Naive thymus-derived CD8-positive, alpha-beta T cell (primary cell): ENCODE measurements around the gene LRMDA. TPM values are rescaled to one million over a fixed set of nuclear protein-coding genes. Genes with fewer than 3 reads are reported as not detected.

ENCODE experiments used
- ATAC-seq, 2 donors: fragments of 150-1000 bp; cut with Tn5 transposase in 1 of 2; sonication (Bioruptor Pico), chemical (Tn5 transposase) in 1 of 2; 1 replicate in 1 of 2; 2 replicates in 1 of 2; pipeline ENCODE4 v1.10.0; 2021; ENCODE audit warnings: mild to moderate bottlenecking in 2 of 2, moderate library complexity in 2 of 2
- POLR2A ChIA-PET: fragments of 350-600 bp; sonication (Branson Sonifier 250); formaldehyde crosslinking; loops from one replicate; lab custom pipeline; 2021; ENCODE audit warnings: antibody characterized with exemption; lab: Charles Lee
- DNase-seq, 10 donors: peaks; one replicate each; pipeline versions ENCODE4 v3.0.0 to v3.0.0-alpha.2; 2020 to 2022
- H3K27ac Mint-ChIP-seq, 10 donors: one replicate each; pipeline ENCODE4 v1.8.0; 2020 to 2022; ENCODE audit warnings: mild to moderate bottlenecking in 10 of 10, mixed read lengths in 10 of 10, moderate library complexity in 4 of 10, inconsistent platforms in 1 of 10
- H3K27me3 Mint-ChIP-seq, 5 donors: one replicate each; pipeline ENCODE4 v1.8.0; 2021 to 2022; ENCODE audit warnings: mixed read lengths in 5 of 5
- H3K36me3 Mint-ChIP-seq, 3 donors: one replicate each; pipeline ENCODE4 v1.8.0; 2020 to 2022; ENCODE audit warnings: mixed read lengths in 3 of 3, mild to moderate bottlenecking in 2 of 3, inconsistent platforms in 1 of 3
- H3K4me1 Mint-ChIP-seq, 4 donors: one replicate each; pipeline ENCODE4 v1.8.0; 2021 to 2022; ENCODE audit warnings: mixed read lengths in 4 of 4
- H3K4me3 Mint-ChIP-seq, 10 donors: one replicate each; pipeline ENCODE4 v1.8.0; 2020 to 2022; ENCODE audit warnings: mild to moderate bottlenecking in 10 of 10, mixed read lengths in 10 of 10, moderate library complexity in 6 of 10, inconsistent platforms in 1 of 10
- H3K9me3 Mint-ChIP-seq, 9 donors: one replicate each; pipeline ENCODE4 v1.8.0; 2020 to 2022; ENCODE audit warnings: mixed read lengths in 9 of 9, mild to moderate bottlenecking in 3 of 9, inconsistent platforms in 1 of 9, moderate library complexity in 1 of 9
- polyA plus RNA-seq, 3 donors: library from polyadenylated mRNA; unstranded; fragments of 300-500 nt; fragmentation: Illumina TruSeq; gene quantifications; one replicate each; pipeline ENCODE4 v1.2.3, GENCODE V29; 2021
- total RNA-seq, 8 experiments: library from RNA in 2 of 8; stranded (reverse) in 2 of 8; gene quantifications; one replicate each; pipeline ENCODE4 v1.2.3 and lab custom pipeline; 2021 to 2026

LRMDA gene
- total and polyA plus RNA-seq, 5 experiments from 2014 or later: not detected

- H3K27ac Mint-ChIP-seq: no peak overlapping the region
- peaks cover 0 to 9% (median 2%) of the 10 kb centered on the region in 5 donors for H3K27me3 Mint-ChIP-seq
- peaks cover 0 to 5% (median 0%) of the 10 kb centered on the region in 9 donors for H3K9me3 Mint-ChIP-seq
- no peak for ATAC-seq
- H3K4me1 Mint-ChIP-seq: no peaks in the 10 kb centered on the region
- no peak for DNase-seq
- POLR2A ChIA-PET: no interaction called here
- peaks cover 0 to 4% (median 0%) of the 10 kb centered on the region in 3 donors for H3K36me3 Mint-ChIP-seq
- H3K4me3 Mint-ChIP-seq: no peak overlapping the region
Measured at GRCh38 chr10:76040830-76041220, 609.4 kb downstream of the LRMDA start.

- Mint-ChIP-seq H3K4me3 (no peak overlapping the region), H3K36me3 (peaks cover 0 to 4% (median 0%) of the 10 kb centered on the region in 3 donors), H3K4me1 (no peaks in the 10 kb centered on the region), H3K27ac (no peak overlapping the region), H3K9me3 (peaks cover 0 to 5% (median 0%) of the 10 kb centered on the region in 9 donors), H3K27me3 (peaks cover 0 to 9% (median 2%) of the 10 kb centered on the region in 5 donors)
- ATAC-seq: no peak
- POLR2A ChIA-PET: no interaction called here
- DNase-seq: no peak
Measured at GRCh38 chr10:76041551-76041950, 610.1 kb downstream of the LRMDA start.

- Mint-ChIP-seq H3K27me3 (peaks cover 0 to 9% (median 3%) of the 10 kb centered on the region in 5 donors), H3K4me3 (no peak overlapping the region), H3K9me3 (peaks cover 0 to 5% (median 0%) of the 10 kb centered on the region in 9 donors), H3K4me1 (no peaks in the 10 kb centered on the region), H3K27ac (no peak overlapping the region), H3K36me3 (peaks cover 0 to 4% (median 0%) of the 10 kb centered on the region in 3 donors)
- DNase-seq: no peak
- POLR2A ChIA-PET: no interaction called here
- ATAC-seq: no peak
Measured at GRCh38 chr10:76043261-76043660, 611.8 kb downstream of the LRMDA start.

- Mint-ChIP-seq H3K4me3 (no peak overlapping the region), H3K9me3 (peaks cover 0 to 4% (median 0%) of the 10 kb centered on the region in 9 donors), H3K36me3 (no peaks in the 10 kb centered on the region), H3K27me3 (peaks cover 0 to 9% (median 4%) of the 10 kb centered on the region in 5 donors), H3K27ac (no peak overlapping the region), H3K4me1 (no peaks in the 10 kb centered on the region)
- no peak for ATAC-seq
- DNase-seq: no peak
- POLR2A ChIA-PET: interaction anchor here (0.7 kb wide), 1 partner anchor 38 kb away, joined by 4 read pairs; no protein-coding TSS in a partner anchor
Measured at GRCh38 chr10:76044751-76045150, 613.3 kb downstream of the LRMDA start.

GRCh38 chr10:76045174-76045573 lies 613.8 kb downstream of the LRMDA start:
- POLR2A ChIA-PET: no interaction called here

GRCh38 chr10:76047521-76047920 lies 616.1 kb downstream of the LRMDA start:
- ATAC-seq: no peak
- no peaks in the 10 kb centered on the region for H3K4me1 Mint-ChIP-seq

More at GRCh38 chr10:76045174-76045573, 613.8 kb downstream of the LRMDA start:
- no peak for DNase-seq
- Mint-ChIP-seq H3K4me3 (no peak overlapping the region), H3K36me3 (no peaks in the 10 kb centered on the region), H3K27ac (no peak overlapping the region), H3K27me3 (peaks cover 0 to 7% (median 4%) of the 10 kb centered on the region in 5 donors), H3K9me3 (peaks cover 0 to 4% (median 0%) of the 10 kb centered on the region in 9 donors), H3K4me1 (no peaks in the 10 kb centered on the region)
- ATAC-seq: no peak

GRCh38 chr10:76049581-76050290 lies 618.3 kb downstream of the LRMDA start:
- Mint-ChIP-seq H3K36me3 (no peaks in the 10 kb centered on the region), H3K27me3 (peaks cover 3 to 10% (median 4%) of the 10 kb centered on the region in 5 donors), H3K9me3 (peaks cover 0 to 7% (median 0%) of the 10 kb centered on the region in 9 donors), H3K4me1 (no peaks in the 10 kb centered on the region), H3K27ac (no peak overlapping the region), H3K4me3 (no peak overlapping the region)
- POLR2A ChIA-PET: no interaction called here
- no peak for DNase-seq
- no peak for ATAC-seq

More at GRCh38 chr10:76047521-76047920, 616.1 kb downstream of the LRMDA start:
- no peak for DNase-seq
- H3K4me3 Mint-ChIP-seq: no peak overlapping the region
- no peak overlapping the region for H3K27ac Mint-ChIP-seq
- H3K36me3 Mint-ChIP-seq: no peaks in the 10 kb centered on the region
- H3K9me3 Mint-ChIP-seq: peaks cover 0 to 4% (median 0%) of the 10 kb centered on the region in 9 donors
- H3K27me3 Mint-ChIP-seq: peaks cover 3 to 10% (median 6%) of the 10 kb centered on the region in 5 donors
- POLR2A ChIA-PET: no interaction called here

GRCh38 chr10:76050291-76050625 lies 618.8 kb downstream of the LRMDA start:
- POLR2A ChIA-PET: no interaction called here
- Mint-ChIP-seq H3K27me3 (peaks cover 3 to 10% (median 4%) of the 10 kb centered on the region in 5 donors), H3K4me1 (no peaks in the 10 kb centered on the region), H3K27ac (no peak overlapping the region), H3K4me3 (no peak overlapping the region), H3K9me3 (peaks cover 0 to 11% (median 2%) of the 10 kb centered on the region in 9 donors), H3K36me3 (no peaks in the 10 kb centered on the region)
- no peak for DNase-seq
- no peak for ATAC-seq

GRCh38 chr10:76051007-76051936 lies 619.8 kb downstream of the LRMDA start:
- POLR2A ChIA-PET: no interaction called here

GRCh38 chr10:76052682-76053503 lies 621.5 kb downstream of the LRMDA start:
- POLR2A ChIA-PET: no interaction called here
- peaks cover 0 to 10% (median 7%) of the 10 kb centered on the region in 5 donors for H3K27me3 Mint-ChIP-seq
- H3K9me3 Mint-ChIP-seq: peaks cover 0 to 21% (median 6%) of the 10 kb centered on the region in 9 donors
- no peaks in the 10 kb centered on the region for H3K4me1 Mint-ChIP-seq
- no peak for DNase-seq
- no peak overlapping the region for H3K4me3 Mint-ChIP-seq
- no peak overlapping the region for H3K27ac Mint-ChIP-seq
- no peaks in the 10 kb centered on the region for H3K36me3 Mint-ChIP-seq
- no peak for ATAC-seq

More at GRCh38 chr10:76051007-76051936, 619.8 kb downstream of the LRMDA start:
- peak; percentile 28 to 43 for ATAC-seq
- H3K4me1 Mint-ChIP-seq: no peaks in the 10 kb centered on the region
- H3K27me3 Mint-ChIP-seq: peaks cover 3 to 10% (median 4%) of the 10 kb centered on the region in 5 donors
- H3K27ac Mint-ChIP-seq: peak overlapping the region in 2 of 10 donors; percentile 50 to 71
- no peaks in the 10 kb centered on the region for H3K36me3 Mint-ChIP-seq
- no peak overlapping the region for H3K4me3 Mint-ChIP-seq
- DNase-seq: no peak
- peaks cover 0 to 13% (median 4%) of the 10 kb centered on the region in 9 donors for H3K9me3 Mint-ChIP-seq

GRCh38 chr10:76055466-76055865 lies 624.0 kb downstream of the LRMDA start:
- ATAC-seq: no peak
- no peak overlapping the region for H3K27ac Mint-ChIP-seq

GRCh38 chr10:76055963-76056362 lies 624.5 kb downstream of the LRMDA start:
- no peaks in the 10 kb centered on the region for H3K36me3 Mint-ChIP-seq

More at GRCh38 chr10:76055466-76055865, 624.0 kb downstream of the LRMDA start:
- H3K9me3 Mint-ChIP-seq: peaks cover 0 to 21% (median 6%) of the 10 kb centered on the region in 9 donors
- no peaks in the 10 kb centered on the region for H3K4me1 Mint-ChIP-seq
- H3K27me3 Mint-ChIP-seq: peaks cover 0 to 9% (median 7%) of the 10 kb centered on the region in 5 donors
- DNase-seq: no peak
- no peak overlapping the region for H3K4me3 Mint-ChIP-seq
- POLR2A ChIA-PET: no interaction called here
- H3K36me3 Mint-ChIP-seq: no peaks in the 10 kb centered on the region

More at GRCh38 chr10:76055963-76056362, 624.5 kb downstream of the LRMDA start:
- Mint-ChIP-seq H3K4me1 (no peaks in the 10 kb centered on the region), H3K4me3 (no peak overlapping the region), H3K9me3 (peaks cover 0 to 21% (median 6%) of the 10 kb centered on the region in 9 donors), H3K27me3 (peaks cover 0 to 9% (median 4%) of the 10 kb centered on the region in 5 donors), H3K27ac (no peak overlapping the region)
- ATAC-seq (no peak), DNase-seq (no peak)
- POLR2A ChIA-PET: no interaction called here
